Measurements from ENCODE around the gene SPRY4. TPM values are rescaled to one million over a fixed set of nuclear protein-coding genes. Genes with fewer than 3 reads are reported as not detected.

The SPRY4 gene
- total RNA-seq, 1 donor from 2014 or later = 14.8 TPM

DNA sequence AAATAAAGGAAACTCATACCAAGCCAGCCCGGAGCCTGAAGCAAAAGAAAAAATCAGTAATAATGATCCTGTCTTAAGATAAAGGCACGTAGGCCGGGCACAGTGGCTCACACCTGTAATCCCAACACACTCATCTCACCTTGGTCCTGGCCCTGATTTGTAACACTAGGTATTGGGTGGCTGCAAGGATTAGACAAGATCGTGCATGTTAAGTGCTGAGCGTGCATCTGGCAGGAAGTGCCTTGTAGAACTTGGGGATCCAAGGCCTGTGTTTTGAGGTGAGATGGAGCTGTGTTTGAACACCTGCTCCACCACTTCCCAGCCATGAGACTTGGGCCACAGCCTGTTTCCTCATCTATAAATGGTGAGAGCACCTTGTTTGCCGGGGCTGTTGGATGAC lies 41.5 kb downstream of the SPRY4 start:
- H3K27ac Mint-ChIP-seq = no peak overlapping the region
- TF ChIP-seq, protein P1, sequence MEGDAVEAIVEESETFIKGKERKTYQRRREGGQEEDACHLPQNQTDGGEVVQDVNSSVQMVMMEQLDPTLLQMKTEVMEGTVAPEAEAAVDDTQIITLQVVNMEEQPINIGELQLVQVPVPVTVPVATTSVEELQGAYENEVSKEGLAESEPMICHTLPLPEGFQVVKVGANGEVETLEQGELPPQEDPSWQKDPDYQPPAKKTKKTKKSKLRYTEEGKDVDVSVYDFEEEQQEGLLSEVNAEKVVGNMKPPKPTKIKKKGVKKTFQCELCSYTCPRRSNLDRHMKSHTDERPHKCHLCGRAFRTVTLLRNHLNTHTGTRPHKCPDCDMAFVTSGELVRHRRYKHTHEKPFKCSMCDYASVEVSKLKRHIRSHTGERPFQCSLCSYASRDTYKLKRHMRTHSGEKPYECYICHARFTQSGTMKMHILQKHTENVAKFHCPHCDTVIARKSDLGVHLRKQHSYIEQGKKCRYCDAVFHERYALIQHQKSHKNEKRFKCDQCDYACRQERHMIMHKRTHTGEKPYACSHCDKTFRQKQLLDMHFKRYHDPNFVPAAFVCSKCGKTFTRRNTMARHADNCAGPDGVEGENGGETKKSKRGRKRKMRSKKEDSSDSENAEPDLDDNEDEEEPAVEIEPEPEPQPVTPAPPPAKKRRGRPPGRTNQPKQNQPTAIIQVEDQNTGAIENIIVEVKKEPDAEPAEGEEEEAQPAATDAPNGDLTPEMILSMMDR (IDR thresholded peaks at IDR 0.05; ENCODE audit: unreplicated experiment) = no peak

DNA sequence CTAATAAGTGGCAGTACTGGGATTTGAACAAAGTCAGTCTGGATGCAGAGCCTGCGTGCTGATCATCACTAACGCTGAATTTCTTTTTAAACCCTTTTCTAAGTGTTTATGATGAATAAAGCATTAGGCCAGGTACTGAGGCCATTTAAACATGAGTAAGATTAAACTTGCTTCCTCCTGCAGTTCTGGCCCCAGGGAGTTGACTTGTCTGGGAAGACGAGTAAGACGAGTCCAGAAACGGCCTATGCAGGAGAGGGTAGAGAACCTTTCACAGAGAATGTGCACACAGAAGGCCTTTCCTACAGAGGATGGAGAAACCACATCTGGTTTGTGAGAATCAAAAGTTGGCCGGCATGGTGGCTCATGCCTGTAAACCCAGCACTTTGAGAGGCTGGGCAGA lies 42.9 kb downstream of the SPRY4 start:
- TF ChIP-seq, protein P1 (IDR thresholded peaks at IDR 0.05; ENCODE audit: unreplicated experiment) = no peak
- no peaks in the 10 kb centered on the region for H3K27me3 Mint-ChIP-seq
- DNase-seq (ENCODE audit: low spot score, unreplicated experiment) = no peak
- H3K4me3 Mint-ChIP-seq (ENCODE audit: low read depth) = no peak overlapping the region
- no peaks in the 10 kb centered on the region for H3K9me3 Mint-ChIP-seq (ENCODE audit: low read depth)
- peaks cover 31% of the 10 kb centered on the region for H3K4me1 Mint-ChIP-seq (ENCODE audit: low read depth)
- no peak overlapping the region for H3K27ac Mint-ChIP-seq
- no peaks in the 10 kb centered on the region for H3K36me3 Mint-ChIP-seq (ENCODE audit: insufficient read depth)

More for the DNA sequence above, 41.5 kb downstream of the SPRY4 start:
- DNase-seq (ENCODE audit: low spot score, unreplicated experiment) = no peak
- Mint-ChIP-seq H3K4me1 (ENCODE audit: low read depth) (peaks cover 25% of the 10 kb centered on the region), H3K27me3 (no peaks in the 10 kb centered on the region), H3K9me3 (ENCODE audit: low read depth) (no peaks in the 10 kb centered on the region), H3K4me3 (ENCODE audit: low read depth) (no peak overlapping the region), H3K36me3 (ENCODE audit: insufficient read depth) (no peaks in the 10 kb centered on the region)

DNA sequence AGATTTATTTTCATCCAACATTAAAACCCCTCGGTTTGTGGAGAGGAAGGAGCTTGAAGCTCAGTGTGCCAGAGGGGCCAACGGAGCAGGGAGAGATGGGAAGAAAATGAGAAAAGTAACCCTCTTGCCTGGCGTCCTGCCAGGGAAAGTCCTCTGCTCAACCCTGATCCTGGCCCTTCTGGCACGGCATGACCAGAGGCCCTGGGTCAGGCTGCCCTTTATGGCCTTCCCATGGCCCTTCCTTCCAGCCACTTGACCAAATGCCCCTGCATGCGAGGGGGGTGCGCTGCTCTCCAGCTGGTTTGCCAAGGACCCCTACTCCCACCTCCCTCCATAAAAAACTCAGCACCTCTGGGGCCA lies 43.8 kb downstream of the SPRY4 start:
- no peak overlapping the region for H3K4me3 Mint-ChIP-seq (ENCODE audit: low read depth)
- H3K27me3 Mint-ChIP-seq = no peaks in the 10 kb centered on the region
- H3K36me3 Mint-ChIP-seq (ENCODE audit: insufficient read depth) = no peaks in the 10 kb centered on the region
- TF ChIP-seq, protein P1 (IDR thresholded peaks at IDR 0.05; ENCODE audit: unreplicated experiment) = no peak
- H3K4me1 Mint-ChIP-seq (ENCODE audit: low read depth) = peaks cover 31% of the 10 kb centered on the region
- no peak for DNase-seq (ENCODE audit: low spot score, unreplicated experiment)
- H3K9me3 Mint-ChIP-seq (ENCODE audit: low read depth) = no peaks in the 10 kb centered on the region
- H3K27ac Mint-ChIP-seq = peak overlapping the region; percentile 95

DNA sequence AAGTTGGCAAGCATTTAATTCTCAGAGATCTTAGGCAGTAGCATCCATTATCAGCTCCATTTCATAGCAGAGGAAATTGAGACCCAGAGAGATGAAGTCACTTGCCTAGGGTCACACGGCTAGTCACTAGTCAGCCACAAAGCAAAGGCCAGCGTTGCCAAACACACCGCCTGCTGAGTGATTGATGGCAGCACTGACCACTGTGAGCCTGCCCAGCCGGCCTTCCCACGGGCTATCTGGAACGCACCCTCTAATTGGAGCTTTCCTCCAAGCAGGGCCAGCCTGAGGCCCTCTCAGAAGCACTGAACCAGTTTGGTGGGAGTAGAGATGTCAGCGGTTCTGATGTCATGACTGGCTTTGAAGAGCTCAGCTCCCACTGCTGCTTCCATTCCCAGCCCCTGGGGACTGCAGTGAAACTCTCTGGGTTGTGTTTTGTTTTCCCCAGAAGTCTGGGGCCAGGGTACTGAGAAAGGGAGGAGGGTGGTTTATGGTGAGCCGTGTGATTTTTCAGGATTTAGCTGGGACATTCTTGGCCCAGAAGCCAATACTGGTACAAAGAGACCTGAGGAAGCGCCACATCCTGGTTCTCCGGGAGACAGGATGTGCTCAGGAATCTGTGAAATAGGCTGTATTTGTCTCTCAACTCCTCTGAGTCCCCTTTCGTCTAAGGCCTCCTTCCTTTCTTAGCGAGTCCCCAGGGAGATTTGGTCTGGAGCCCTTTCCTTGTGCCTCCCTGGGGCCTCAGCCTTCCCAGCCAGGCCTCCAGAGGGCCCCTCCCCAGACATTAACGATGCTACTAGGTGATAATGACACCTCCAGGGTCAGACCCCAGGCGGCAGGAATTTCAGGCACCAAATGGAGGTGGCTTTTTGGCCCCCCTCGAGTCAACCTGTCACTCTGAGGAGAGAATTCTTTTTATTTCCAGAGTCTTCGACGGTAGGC lies 44.5 kb downstream of the SPRY4 start:
- H3K4me1 Mint-ChIP-seq (ENCODE audit: low read depth) = peaks cover 31% of the 10 kb centered on the region

DNA sequence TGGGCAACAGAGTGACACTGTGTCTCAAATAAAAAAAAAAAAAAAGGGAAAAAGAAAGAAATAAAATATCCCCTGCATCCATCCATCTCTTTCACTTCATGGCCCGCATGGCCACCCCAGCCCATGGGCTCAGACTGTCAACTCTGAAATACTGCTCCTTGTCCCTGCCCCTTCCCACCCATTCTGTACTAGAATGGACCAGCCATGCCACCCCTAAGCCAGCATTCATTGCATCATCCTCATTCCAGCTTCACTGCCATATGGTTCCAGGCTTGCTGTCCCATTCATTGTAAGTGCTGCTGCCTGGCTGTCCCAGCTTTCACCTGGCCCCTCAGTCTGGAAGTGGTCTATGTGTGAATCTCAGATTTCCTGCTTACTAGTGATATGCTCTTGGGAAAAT lies 46.2 kb downstream of the SPRY4 start:
- no peak overlapping the region for H3K4me3 Mint-ChIP-seq (ENCODE audit: low read depth)
- no peaks in the 10 kb centered on the region for H3K27me3 Mint-ChIP-seq
- H3K27ac Mint-ChIP-seq = no peak overlapping the region
- no peak for DNase-seq (ENCODE audit: low spot score, unreplicated experiment)
- H3K4me1 Mint-ChIP-seq (ENCODE audit: low read depth) = peaks cover 31% of the 10 kb centered on the region
- H3K36me3 Mint-ChIP-seq (ENCODE audit: insufficient read depth) = no peaks in the 10 kb centered on the region
- TF ChIP-seq, protein P1 (IDR thresholded peaks at IDR 0.05; ENCODE audit: unreplicated experiment) = no peak
- H3K9me3 Mint-ChIP-seq (ENCODE audit: low read depth) = no peaks in the 10 kb centered on the region

More for the DNA sequence above, 44.5 kb downstream of the SPRY4 start:
- Mint-ChIP-seq H3K27me3 (no peaks in the 10 kb centered on the region), H3K27ac (peak overlapping the region; percentile 95), H3K4me3 (ENCODE audit: low read depth) (no peak overlapping the region), H3K9me3 (ENCODE audit: low read depth) (no peaks in the 10 kb centered on the region), H3K36me3 (ENCODE audit: insufficient read depth) (no peaks in the 10 kb centered on the region)
- TF ChIP-seq, protein P1 (IDR thresholded peaks at IDR 0.05; ENCODE audit: unreplicated experiment) = no peak
- DNase-seq (ENCODE audit: low spot score, unreplicated experiment) = peak; percentile 53

Measured in progenitor cell of endocrine pancreas (in vitro differentiated cells).